ENCODE data around the gene PIK3R3.
"Not testable (repeated sequence)": the region's sequence is repeated elsewhere in the genome, so short reads cannot be mapped to it uniquely, and the experiment has no call there.

The PIK3R3 gene

DNA sequence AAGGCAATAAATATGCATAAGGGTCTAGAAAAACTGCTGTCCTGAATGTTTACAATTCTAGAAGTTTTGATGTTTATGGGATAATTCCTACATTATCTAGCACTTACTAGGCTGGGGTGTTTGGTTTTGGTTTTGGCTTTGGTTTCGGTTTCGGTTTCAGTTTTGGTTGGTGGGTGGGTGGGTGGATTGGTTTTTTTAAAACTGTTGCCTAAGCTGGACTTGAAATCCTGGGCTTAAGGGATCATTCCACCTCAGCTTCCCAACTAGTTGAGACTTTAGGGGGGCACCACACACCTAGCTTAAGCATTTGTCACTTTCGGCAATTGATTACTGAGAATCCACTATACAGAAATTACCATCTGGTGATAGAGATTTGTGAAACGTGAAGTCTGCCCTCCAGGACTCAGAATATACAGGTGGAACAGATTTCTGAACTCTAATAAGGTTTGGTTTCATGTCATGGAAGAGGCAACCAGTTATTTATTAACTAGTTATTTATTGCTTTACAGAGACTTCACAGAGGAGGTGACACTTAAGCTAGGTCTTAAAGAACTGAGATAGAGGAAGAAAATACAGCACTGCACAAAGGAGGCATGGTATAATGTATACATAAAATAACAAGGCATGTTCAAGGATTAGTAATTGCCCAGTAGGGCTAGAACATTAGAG lies 69.6 kb downstream of the PIK3R3 start:
- DNase-seq = no peak

DNA sequence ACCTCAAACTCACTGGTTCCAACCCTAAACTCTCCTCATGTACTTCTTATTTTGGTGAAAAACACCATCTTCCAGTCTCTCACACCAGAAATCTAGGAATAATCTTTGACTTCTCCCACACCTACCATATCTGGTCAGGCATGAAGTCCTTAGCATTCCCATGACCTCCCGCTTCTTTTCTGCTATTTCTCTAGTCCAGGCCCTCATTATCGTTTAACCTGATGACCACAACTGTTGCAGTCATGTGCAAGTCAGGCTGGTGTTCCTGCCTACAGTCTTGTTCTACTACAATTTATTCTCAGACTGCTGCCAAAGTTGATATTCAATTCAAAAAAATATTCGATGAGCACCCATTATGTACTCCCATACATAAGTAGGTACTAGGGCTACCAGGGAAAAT lies 71.3 kb downstream of the PIK3R3 start:
- DNase-seq = no peak

DNA sequence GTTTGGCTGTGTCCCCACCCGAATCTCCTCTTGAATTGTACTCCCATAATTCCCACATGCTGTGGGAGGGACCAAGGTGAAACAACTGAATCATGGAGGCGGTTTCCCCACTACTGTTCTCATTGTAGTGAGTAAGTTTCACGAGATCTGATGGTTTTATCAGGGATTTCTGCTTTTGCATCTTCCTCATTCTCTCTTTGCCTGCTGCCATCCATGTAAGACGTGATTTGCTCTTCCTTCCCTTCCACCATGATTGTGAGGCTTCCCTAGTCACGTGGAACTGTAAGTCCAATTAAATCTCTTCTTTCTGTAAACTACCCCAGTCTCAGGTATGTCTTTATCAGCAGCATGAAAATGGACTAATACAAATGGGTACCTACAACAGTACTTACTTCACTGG lies 73.5 kb downstream of the PIK3R3 start:
- DNase-seq = no peak

DNA sequence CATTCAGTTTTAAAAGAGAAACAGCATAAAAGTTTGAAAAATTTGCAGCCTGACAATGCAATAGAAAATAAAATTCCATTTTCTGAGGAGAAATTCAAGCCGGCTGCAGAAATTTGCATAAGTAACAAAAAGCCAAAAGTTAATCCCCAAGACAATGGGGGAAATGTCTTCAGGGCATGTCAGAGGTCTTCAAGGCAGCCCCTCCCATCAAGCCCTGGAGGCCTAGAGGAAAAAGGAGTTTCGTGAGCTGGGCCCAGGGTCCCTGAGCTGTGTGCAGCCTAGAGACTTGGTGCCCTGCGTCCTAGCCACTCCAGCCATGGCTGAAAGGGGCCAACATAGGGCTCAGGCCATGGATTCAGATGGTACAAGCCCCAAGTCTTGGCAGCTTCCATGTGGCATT lies 74.6 kb downstream of the PIK3R3 start:
- no peak for DNase-seq

DNA sequence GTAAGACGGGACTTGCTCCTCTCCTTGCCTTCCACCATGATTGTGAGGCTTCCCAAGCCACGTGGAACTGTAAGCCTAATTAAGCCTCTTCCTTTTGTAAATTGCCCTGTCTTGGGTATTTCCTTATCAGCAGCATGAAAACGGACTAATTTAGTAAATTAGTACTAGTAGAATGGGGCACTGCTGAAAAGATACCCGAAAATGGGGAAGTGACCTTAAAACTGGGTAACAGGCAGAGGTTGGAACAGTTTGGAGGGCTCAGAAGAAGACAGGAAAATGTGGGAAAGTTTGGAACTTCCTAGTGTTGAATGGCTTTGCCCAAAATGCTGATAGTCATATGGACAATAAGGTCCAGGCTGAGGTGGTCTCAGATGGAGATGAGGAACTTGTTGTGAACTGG lies 75.2 kb downstream of the PIK3R3 start:
- DNase-seq = not testable (repeated sequence)

DNA sequence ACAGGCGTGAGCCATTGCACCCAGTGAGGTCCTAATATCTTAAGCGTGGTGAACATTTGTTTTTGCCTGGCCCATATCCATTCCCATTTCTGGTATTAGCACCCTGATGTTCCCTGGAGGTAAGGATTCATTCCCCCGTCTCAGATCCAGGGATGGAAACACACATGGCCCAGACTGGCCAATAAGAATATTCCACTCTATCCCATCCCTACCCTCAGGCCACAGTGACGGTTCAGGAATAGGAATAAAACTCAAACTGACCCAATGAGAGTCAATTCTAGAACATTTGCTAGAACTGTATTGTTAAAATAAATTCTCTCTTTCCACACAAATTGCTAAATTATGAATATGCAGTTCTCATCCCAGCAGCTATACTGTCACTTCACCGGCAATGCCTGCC lies 76.1 kb downstream of the PIK3R3 start:
- no peak for DNase-seq

DNA sequence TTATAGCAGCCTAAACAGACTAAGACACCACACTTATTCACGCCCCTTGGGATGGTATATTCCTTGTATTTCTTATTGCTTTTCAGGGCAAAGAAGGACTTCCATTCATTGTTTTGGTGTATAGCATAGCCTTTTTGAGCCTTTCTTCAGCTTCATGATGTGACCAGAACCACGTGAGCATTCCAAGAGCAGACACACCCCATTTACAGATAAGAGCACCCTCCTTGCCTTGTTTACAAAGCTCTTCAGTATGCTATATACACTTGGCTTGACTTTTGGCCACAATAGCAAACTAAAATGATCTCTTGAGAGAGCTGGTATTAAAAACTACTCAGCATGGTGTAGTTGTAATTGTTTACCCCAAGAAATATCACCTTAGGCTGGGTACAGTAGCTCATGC lies 78.7 kb downstream of the PIK3R3 start:
- DNase-seq = no peak

DNA sequence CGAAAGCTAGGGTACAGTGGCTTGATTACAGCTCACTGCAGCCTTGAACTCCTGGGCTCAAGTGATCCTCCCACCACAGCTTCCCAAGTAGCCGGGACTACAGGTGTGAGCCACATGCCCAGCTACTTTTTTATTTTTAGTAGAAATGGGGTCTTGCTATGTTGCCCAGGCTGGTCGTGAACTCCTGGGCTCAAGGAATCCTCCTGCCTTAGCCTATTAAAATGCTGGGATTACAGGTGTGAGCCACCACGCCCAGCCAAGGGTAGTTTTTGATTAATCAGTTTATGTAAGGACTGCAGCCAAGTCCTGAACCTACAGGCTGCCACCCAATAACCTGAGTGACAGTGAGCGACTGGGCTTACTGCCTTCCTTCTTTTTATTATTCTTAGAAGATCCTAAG lies 88.3 kb downstream of the PIK3R3 start:
- no peak for DNase-seq

DNA sequence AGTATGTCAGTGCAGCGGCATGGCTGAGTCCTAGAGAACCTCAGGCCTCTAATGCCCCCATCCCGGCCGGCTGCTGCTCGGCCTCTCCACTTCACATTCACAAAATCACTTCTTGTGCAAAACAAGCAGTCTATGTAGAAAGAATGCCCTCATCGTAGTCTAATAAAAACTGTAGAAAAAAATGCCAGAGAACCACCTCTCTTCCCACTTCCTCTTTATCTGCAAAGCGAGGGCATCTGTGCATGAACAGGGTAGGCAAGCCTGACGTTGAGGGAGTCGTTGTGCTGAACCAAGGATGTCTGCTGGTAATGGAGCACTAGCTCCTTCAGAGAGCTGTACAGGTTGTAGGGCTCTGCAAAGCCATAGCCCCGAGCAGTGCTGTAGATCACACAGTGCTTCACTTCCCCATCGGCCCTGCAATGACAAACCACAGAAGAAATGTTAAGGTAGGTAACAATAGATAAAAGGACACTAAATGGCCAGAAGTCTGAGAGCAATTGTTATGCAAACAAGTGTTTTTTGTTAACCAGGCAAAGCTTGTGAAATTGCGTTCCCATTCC lies 88.9 kb downstream of the PIK3R3 start:
- no peak for DNase-seq

DNA sequence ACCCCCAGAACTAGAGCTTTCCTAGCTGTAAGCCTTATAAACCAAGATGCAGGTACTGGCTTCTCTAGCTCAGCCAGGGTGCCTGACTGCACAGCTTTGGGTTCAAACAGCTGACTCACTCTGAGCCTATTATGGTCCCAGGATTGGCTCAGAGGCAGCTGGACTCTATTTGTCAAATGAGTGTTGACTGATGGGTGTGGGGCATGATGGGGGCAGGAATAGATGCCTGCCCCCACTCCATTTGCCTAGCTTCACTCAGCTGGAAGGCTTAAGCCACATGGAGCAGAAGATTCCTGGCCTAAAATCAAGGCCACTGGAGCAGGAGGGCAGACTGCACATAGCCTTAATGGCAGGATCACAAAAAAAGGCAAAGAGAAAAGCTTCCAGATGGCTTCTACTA lies 90.5 kb downstream of the PIK3R3 start:
- no peak for DNase-seq

DNA sequence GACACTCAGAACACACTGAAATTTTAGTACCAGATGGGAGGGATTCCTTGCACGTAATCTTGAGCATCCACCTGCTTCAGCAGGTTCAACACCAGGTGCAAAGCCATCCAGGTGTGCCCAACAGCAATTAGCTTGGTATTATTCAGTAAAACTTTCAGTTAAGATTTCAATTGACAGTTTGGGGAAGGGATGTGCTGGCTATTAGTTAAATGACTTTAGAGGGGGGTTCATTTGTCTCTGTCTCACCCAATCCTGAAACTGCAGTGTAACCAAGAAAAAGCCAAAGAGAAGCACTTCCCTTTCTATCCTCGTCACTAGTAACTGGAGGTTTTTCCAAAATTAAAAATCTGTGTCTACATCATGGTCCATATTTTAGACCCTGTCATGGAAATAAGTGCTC lies 90.9 kb downstream of the PIK3R3 start:
- no peak for DNase-seq

DNA sequence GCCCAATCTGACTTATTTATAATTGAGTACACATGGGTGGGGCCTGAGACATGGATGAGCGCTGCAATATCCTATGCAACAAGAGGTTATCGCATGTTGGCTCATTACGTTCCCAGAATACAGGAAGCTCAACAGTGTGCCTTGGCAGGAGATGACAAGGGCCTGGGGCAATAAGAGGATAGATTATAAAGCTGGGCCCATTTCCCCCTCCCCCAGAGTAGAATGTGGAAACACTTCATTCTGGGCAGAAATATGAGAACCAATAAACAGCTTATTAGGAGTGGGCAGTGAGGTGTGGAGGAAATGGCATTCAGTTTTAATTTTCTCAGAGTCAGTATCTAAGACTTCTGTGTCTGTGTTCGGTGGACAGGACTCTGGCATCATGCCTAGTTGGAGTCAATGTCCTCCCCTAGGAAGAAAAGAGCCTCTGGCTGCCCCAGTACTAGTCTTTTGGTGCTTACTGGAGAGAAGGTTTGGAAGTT lies 92.8 kb downstream of the PIK3R3 start:
- DNase-seq = no peak

DNA sequence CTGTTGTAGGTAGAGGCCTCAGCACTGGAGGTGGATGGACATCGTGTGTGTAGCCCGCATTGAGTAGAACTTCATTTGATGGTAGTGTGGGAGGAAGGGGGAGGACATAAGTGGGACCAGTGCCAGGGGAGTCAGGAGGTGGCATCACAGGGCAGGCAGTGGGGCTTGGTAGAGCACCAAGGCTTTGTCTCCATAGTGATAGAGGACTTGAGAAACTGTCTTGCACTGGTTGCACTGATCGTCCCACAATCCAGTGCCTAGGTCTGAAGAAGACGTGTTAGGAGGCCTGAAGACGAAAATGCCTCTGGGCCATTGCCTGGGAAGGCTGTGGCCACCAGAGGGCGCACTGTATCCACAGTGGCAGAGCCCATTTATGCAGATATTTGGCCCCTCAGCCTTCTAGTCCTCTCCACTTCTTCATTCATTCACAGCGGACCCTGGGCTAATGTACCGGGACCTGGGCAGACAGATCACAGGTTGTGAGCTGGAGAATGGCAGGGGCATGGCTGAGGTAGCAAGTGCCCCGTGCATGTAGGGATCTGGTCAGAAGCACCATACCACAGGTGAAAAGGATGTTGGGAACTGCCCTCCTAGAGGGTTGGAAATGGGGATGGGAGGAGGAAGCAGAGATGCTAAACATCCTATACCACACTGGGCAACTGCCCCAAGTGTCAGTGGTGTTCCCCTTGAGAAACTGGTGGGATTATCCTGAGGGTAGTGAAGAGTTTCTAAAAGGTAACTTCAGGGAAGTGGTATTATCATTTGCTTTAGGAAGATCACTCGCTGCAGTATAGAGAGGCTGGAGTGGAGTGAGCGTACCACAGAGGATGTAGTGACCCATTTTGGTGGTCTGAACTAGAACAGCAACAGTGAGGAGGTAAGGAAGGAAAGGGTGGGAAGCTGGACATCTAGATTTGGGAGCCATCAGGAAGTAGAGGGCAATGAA lies 95.3 kb downstream of the PIK3R3 start:
- DNase-seq = peak; percentile 68

DNA sequence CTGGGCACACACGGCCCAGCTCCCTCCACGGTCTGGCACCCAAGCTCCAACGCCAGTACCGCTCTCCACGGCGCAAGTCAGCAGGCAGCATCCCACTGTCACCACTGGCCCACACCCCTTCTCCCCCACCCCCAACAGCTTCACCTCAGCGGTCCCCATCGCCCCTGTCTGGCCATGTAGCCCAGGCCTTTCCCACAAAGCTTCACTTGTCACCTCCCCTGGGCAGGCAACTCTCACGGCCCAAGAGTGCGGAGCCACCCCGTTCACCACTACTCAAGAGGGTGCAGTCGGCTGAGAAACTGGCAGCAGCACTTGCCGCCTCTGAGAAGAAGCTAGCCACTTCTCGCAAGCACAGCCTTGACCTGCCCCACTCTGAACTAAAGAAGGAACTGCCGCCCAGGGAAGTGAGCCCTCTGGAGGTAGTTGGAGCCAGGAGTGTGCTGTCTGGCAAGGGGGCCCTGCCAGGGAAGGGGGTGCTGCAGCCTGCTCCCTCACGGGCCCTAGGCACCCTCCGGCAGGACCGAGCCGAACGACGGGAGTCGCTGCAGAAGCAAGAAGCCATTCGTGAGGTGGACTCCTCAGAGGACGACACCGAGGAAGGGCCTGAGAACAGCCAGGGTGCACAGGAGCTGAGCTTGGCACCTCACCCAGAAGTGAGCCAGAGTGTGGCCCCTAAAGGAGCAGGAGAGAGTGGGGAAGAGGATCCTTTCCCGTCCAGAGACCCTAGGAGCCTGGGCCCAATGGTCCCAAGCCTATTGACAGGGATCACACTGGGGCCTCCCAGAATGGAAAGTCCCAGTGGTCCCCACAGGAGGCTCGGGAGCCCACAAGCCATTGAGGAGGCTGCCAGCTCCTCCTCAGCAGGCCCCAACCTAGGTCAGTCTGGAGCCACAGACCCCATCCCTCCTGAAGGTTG lies 97.6 kb downstream of the PIK3R3 start:
- DNase-seq = no peak

DNA sequence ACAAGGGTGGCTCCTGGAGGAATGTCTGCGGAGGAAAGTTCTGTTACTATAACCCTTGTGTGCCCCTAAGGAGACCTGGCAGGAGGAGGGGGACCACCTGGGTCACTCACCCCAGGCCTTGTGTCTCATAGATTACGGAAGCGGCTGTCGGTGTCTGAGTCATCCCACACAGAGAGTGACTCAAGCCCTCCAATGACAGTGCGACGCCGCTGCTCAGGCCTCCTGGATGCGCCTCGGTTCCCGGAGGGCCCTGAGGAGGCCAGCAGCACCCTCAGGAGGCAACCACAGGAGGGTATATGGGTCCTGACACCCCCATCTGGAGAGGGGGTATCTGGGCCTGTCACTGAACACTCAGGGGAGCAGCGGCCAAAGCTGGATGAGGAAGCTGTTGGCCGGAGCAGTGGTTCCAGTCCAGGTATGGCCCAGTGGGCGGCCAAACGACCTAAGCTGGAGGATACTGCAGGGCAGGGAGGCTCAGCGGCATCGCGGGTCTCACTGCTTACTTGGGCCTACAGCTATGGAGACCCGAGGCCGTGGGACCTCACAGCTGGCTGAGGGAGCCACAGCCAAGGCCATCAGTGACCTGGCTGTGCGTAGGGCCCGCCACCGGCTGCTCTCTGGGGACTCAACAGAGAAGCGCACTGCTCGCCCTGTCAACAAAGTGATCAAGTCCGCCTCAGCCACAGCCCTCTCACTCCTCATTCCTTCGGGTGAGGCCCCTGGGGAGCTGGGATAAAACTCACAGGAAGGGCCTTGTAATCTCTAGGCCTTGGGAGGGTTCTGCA lies 101.4 kb downstream of the PIK3R3 start:
- no peak for DNase-seq

DNA sequence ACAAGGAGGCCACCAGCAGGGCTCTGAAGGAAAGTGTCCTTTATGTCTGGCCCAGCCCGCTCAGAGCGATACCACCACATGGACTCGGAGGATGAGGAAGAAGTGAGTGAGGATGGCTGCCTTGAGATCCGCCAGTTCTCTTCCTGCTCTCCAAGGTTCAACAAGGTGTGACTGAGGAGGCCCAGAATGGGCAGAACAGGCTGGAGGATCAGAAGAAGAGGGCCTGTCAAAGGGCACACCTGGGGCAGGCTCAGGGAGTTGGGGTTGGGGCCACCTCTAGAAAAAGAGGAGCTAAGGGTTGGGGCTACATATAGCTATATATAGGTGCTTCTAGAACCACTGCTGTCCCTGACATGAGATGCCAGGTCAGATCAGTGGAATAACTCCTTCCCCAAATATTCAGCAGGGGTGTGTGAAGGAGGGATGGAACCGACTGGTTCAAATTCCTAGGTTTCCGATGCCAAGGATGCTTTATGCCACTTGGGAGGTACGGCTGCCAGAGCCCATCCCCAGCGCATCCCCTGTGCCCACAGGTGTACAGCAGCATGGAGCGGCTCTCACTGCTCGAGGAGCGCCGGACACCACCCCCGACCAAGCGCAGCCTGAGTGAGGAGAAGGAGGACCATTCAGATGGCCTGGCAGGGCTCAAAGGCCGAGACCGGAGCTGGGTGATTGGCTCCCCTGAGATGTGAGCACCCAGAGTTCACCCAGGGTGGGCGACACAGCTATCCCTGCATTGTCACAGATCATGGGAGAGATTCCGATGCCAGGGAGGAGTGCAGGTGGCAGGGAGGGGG lies 102.2 kb downstream of the PIK3R3 start:
- DNase-seq = no peak

DNA sequence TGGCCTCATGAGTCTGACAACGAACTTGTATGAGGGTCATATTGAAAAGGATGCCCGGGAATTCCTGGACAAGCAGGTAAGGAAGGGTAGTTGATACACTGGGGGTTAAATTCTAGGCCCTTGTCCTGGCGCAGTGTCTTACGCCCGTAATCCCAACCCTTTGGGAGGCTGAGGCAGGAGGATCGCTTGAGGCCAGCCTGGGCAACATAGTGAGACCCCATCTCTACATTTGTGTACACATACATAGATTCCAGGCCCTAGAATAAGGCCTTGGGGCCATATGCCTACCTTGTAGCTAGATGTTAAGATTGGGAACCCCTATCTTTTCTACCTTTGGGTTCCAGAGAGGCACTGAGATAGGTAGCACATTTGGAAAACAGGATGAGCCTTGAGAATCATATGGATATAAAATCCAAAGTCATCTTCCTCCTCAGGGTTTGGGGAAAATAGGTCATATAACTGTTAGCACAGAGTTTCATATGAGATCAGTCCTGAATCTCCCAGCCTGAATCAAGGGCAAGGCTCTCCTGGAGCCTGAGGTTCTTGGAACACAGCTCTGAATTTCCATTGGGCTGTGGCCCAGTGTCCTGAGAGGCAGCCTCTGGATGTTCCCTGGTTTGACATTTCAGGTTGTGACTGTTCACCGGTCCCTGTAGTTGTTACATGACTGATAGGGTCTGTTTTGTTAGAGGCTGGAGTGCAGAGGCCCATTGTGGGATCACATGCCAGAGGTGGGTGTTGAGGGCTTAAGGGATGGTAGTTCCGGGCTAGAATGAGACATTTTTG lies 104.4 kb downstream of the PIK3R3 start:
- DNase-seq = no peak

DNA sequence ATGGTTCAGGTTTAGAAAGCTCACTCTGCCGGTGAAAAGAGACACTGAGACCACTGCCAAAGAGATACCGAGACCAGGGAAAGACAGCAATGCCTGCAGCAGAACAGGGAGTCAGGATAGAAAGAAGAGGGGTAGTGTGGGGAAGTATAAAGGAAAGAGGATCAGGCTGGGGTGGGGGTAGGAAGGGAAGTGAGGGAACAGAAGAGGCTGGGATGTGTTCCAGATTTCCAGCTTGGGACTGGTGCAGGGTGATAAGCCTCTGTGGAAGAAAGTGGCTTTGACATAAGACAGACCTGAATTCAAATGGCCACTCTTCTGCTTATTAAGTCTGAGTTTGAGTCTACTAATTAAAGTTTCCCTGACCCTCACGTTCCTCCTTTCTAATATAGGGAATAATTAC lies 105.9 kb downstream of the PIK3R3 start:
- DNase-seq = no peak

DNA sequence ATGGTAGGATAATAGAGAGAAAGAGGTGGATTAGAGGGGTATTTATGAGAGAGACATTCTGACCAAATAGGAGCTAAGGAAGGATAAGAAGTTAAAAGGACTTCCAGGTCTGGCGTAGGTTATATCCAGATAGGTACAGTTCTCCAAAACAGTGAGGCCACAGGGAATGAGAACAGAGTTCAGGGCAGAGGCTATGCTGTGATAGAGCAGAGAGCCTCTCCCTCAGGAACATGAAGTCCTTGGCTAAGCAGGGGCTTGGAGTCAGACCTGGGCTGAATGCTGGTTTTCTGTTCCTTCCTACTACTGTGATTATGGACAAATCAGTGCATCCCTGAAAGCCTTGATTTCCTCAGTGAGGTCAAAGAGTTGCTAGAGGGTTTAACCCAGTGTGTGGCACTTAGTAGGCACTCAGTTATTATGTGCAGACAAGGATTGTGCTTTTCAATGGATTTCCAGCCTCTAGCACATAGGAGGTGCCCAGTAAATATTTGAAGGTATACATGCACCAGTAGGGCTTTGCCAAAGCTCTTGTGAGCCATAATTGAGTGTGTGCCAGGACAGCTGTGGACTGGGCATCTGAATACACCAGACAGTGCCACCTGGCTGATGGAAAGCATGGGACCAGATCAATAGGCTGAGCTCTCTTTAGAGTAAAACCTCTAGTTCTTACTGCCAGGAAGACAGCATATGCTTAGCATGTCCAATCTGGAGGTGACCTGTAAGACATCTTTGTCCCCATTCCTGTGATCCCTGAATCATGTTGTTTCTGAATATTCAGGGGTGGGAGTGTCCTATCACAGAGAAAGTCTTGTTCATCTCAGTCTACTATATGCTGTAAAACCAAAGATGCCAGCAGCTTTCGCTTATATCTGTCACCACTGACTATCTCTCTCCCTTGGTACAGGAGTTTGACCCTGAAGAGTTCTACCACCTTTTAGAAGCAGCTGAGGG lies 111.1 kb downstream of the PIK3R3 start:
- DNase-seq = no peak
